Nephron (organoid): ENCODE data around the gene ADCY9.

Experiments used
- H3K27ac Mint-ChIP-seq, 3 experiments: 2 replicates each; pipeline ENCODE4 v1.8.0; 2020; ENCODE audit warnings: mixed read lengths in 3 of 3, mild to moderate bottlenecking in 2 of 3, moderate library complexity in 1 of 3
- H3K27me3 Mint-ChIP-seq: 2 replicates; pipeline ENCODE4 v1.8.0; 2021; ENCODE audit warnings: low read depth, mild to moderate bottlenecking, moderate library complexity, mixed read lengths
- H3K36me3 Mint-ChIP-seq: 2 replicates; pipeline ENCODE4 v1.8.0; 2020; ENCODE audit warnings: low read depth, mixed read lengths
- H3K4me1 Mint-ChIP-seq: 2 replicates; pipeline ENCODE4 v1.8.0; 2020; ENCODE audit warnings: mixed read lengths
- H3K4me3 Mint-ChIP-seq, 3 experiments: 2 replicates each; pipeline ENCODE4 v1.8.0; 2020; ENCODE audit warnings: mild to moderate bottlenecking in 3 of 3, mixed read lengths in 3 of 3, moderate library complexity in 2 of 3
- H3K9me3 Mint-ChIP-seq: 2 replicates; pipeline ENCODE4 v1.8.0; 2020; ENCODE audit warnings: mixed read lengths
- CTCF ChIP-seq, 3 experiments: fragments of 200-600 bp; sonication (generic); IDR thresholded peaks; one replicate each; pipeline ENCODE4 v1.5.0; 2021; ENCODE audit warnings: antibody characterized with exemption in 3 of 3; ENCODE audit not compliant: unreplicated experiment in 3 of 3

ADCY9 gene

GRCh38 chr16:4152267-4152666 is 36.0 kb upstream of the ADCY9 start:
- no peaks in the 10 kb centered on the region for H3K4me1 Mint-ChIP-seq
- no peak for TF ChIP-seq CTCF (IDR thresholded peaks at IDR 0.05; ENCODE audit: unreplicated experiment in 3 of 3)
- no peak overlapping the region for H3K27ac Mint-ChIP-seq
- no peak overlapping the region for H3K4me3 Mint-ChIP-seq
- H3K36me3 Mint-ChIP-seq, result no peaks in the 10 kb centered on the region
- no peaks in the 10 kb centered on the region for H3K9me3 Mint-ChIP-seq
- H3K27me3 Mint-ChIP-seq, result peaks cover 8% of the 10 kb centered on the region

DNA sequence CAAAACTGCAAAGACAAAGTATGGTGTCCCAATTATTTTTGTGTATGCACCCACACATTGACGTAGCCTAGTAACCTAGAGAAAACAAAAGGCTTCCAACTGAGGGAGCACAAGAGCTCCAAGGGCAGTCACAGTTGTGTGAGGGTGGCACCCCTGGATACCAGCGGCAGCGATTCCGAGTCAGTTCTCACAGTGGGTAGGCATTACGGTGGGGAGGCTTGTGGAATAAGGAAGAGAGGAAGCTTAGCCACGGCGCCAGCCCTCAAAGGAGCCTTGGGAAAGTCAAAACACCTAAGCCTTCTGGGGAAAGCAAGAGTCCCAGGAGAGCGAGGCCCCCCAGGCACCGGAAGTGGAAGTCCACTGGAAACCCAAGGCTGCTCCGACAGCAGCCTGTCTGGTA is 31.0 kb upstream of the ADCY9 start:
- Mint-ChIP-seq H3K9me3 (no peaks in the 10 kb centered on the region), H3K4me1 (no peaks in the 10 kb centered on the region), H3K27ac (no peak overlapping the region), H3K36me3 (no peaks in the 10 kb centered on the region), H3K4me3 (no peak overlapping the region), H3K27me3 (no peaks in the 10 kb centered on the region)
- TF ChIP-seq CTCF (IDR thresholded peaks at IDR 0.05; ENCODE audit: unreplicated experiment in 3 of 3), result no peak

- Mint-ChIP-seq H3K27ac (no peak overlapping the region), H3K9me3 (peaks cover 3% of the 10 kb centered on the region), H3K4me3 (no peak overlapping the region), H3K36me3 (no peaks in the 10 kb centered on the region), H3K27me3 (peaks cover 3% of the 10 kb centered on the region), H3K4me1 (peaks cover 3% of the 10 kb centered on the region)
- TF ChIP-seq CTCF (IDR thresholded peaks at IDR 0.05; ENCODE audit: unreplicated experiment in 3 of 3), result no peak
Observed at GRCh38 chr16:4142268-4142667, 26.0 kb upstream of the ADCY9 start.

- Mint-ChIP-seq H3K4me1 (peaks cover 3% of the 10 kb centered on the region), H3K27ac (no peak overlapping the region), H3K36me3 (no peaks in the 10 kb centered on the region), H3K27me3 (peaks cover 4% of the 10 kb centered on the region), H3K4me3 (no peak overlapping the region), H3K9me3 (peaks cover 3% of the 10 kb centered on the region)
- no peak for TF ChIP-seq CTCF (IDR thresholded peaks at IDR 0.05; ENCODE audit: unreplicated experiment in 3 of 3)
Observed at GRCh38 chr16:4141604-4142003, 25.4 kb upstream of the ADCY9 start.

GRCh38 chr16:4140652-4141051 is 24.4 kb upstream of the ADCY9 start:
- no peak for TF ChIP-seq CTCF (IDR thresholded peaks at IDR 0.05; ENCODE audit: unreplicated experiment in 3 of 3)

GRCh38 chr16:4139968-4140367 is 23.7 kb upstream of the ADCY9 start:
- H3K36me3 Mint-ChIP-seq, result no peaks in the 10 kb centered on the region
- peaks cover 3% of the 10 kb centered on the region for H3K4me1 Mint-ChIP-seq

More at GRCh38 chr16:4140652-4141051, 24.4 kb upstream of the ADCY9 start:
- Mint-ChIP-seq H3K4me1 (peaks cover 3% of the 10 kb centered on the region), H3K9me3 (peaks cover 3% of the 10 kb centered on the region), H3K27ac (peak overlapping the region in 2 of 3 experiments; percentile 8 to 18), H3K4me3 (no peak overlapping the region), H3K36me3 (no peaks in the 10 kb centered on the region), H3K27me3 (peaks cover 4% of the 10 kb centered on the region)

More at GRCh38 chr16:4139968-4140367, 23.7 kb upstream of the ADCY9 start:
- Mint-ChIP-seq H3K4me3 (no peak overlapping the region), H3K27ac (no peak overlapping the region), H3K27me3 (peaks cover 4% of the 10 kb centered on the region), H3K9me3 (peaks cover 3% of the 10 kb centered on the region)
- TF ChIP-seq CTCF (IDR thresholded peaks at IDR 0.05; ENCODE audit: unreplicated experiment in 3 of 3), result no peak
